GM23248 (cell line): Measurements from ENCODE around the gene TRAF3. TPM values are rescaled to one million over a fixed set of nuclear protein-coding genes. Genes with fewer than 3 reads are reported as not detected.

Source experiments
- DNase-seq: peaks from one replicate; pipeline ENCODE4 v3.0.0-alpha.2; 2015
- H2AFZ ChIP-seq: fragments of 200-600 bp; sonication (generic); 2 replicates; pipeline ENCODE4 v1.6.1; 2016; ENCODE audit warnings: antibody characterized with exemption
- H3F3A ChIP-seq: fragments of 200-600 bp; sonication (generic); 2 replicates; pipeline ENCODE4 v1.6.1; 2016; ENCODE audit warnings: mild to moderate bottlenecking, antibody characterized with exemption, mixed run types; ENCODE audit not compliant: insufficient read depth
- H3K27ac ChIP-seq: fragments of 200-600 bp; sonication (generic); 2 replicates; pipeline ENCODE4 v1.5.1; 2016; ENCODE audit warnings: mild to moderate bottlenecking
- H3K27me3 ChIP-seq: fragments of 200-600 bp; sonication (generic); replicated peaks from 2 replicates; pipeline ENCODE4 v1.6.1; 2016; ENCODE audit warnings: mild to moderate bottlenecking; ENCODE audit not compliant: insufficient read depth
- H3K36me3 ChIP-seq: fragments of 200-600 bp; sonication (generic); 2 replicates; pipeline ENCODE4 v1.6.1; 2016; ENCODE audit warnings: low read depth, mild to moderate bottlenecking
- H3K4me1 ChIP-seq: fragments of 200-600 bp; sonication (generic); 2 replicates; pipeline ENCODE4 v1.6.1; 2016; ENCODE audit warnings: mild to moderate bottlenecking; ENCODE audit not compliant: insufficient read depth
- H3K4me2 ChIP-seq: fragments of 200-600 bp; sonication (generic); one replicate; pipeline ENCODE4 v1.6.1; 2016; ENCODE audit warnings: mild to moderate bottlenecking; ENCODE audit not compliant: unreplicated experiment
- H3K4me3 ChIP-seq: fragments of 200-600 bp; sonication (generic); 2 replicates; pipeline ENCODE4 v1.5.1; 2016; ENCODE audit warnings: mild to moderate bottlenecking
- H3K79me2 ChIP-seq: fragments of 200-600 bp; sonication (generic); 2 replicates; pipeline ENCODE4 v1.6.1; 2016; ENCODE audit warnings: mild to moderate bottlenecking; ENCODE audit not compliant: insufficient read depth
- H3K9ac ChIP-seq: fragments of 200-600 bp; sonication (generic); 2 replicates; pipeline ENCODE4 v1.6.1; 2016; ENCODE audit warnings: mild to moderate bottlenecking
- H3K9me2 ChIP-seq: fragments of 200-600 bp; sonication (generic); 2 replicates; pipeline ENCODE4 v1.6.1; 2016; ENCODE audit warnings: mixed run types, mild to moderate bottlenecking, moderate library complexity; ENCODE audit not compliant: insufficient read depth
- H3K9me3 ChIP-seq: fragments of 200-600 bp; sonication (generic); one replicate; pipeline ENCODE4 v1.6.1; 2017; ENCODE audit warnings: low read depth
- H4K20me1 ChIP-seq: fragments of 200-600 bp; sonication (generic); 2 replicates; pipeline ENCODE4 v1.6.0; 2016; ENCODE audit not compliant: insufficient read depth
- EZH2 ChIP-seq: fragments of 200-600 bp; sonication (generic); IDR thresholded peaks from 2 replicates; pipeline ENCODE4 v1.6.1; 2018; ENCODE audit warnings: antibody characterized with exemption, mild to moderate bottlenecking; ENCODE audit not compliant: insufficient read depth, poor library complexity, severe bottlenecking
- EZH2phosphoT487 ChIP-seq: fragments of 200-600 bp; sonication (generic); IDR thresholded peaks from 2 replicates; pipeline ENCODE4 v1.6.1; 2018; ENCODE audit warnings: antibody characterized with exemption, moderate library complexity, mild to moderate bottlenecking, low read depth; ENCODE audit not compliant: insufficient read depth
- WGBS, 2 experiments: methylation state at CpG; one replicate each; pipeline ENCODE4 v1.1.6; 2015 to 2017; ENCODE audit warnings: low lambda C conversion rate in 2 of 2, low coverage in 1 of 2; ENCODE audit errors: missing lambda C conversion rate in 2 of 2; 5-methylcytosine and 5-hydroxymethylcytosine counted together
- in situ Hi-C: fragments of 300-500 bp; cut with MboI; formaldehyde crosslinking; loops from 2 replicates; pipeline ENCODE4 v1.15.0; 2020
- polyA plus RNA-seq: library from polyadenylated mRNA; unstranded; fragments of >200 nt; fragmentation: Nextera tagmentation; extraction: Ambion mirVana; gene quantifications from 2 replicates; pipeline ENCODE4 v1.2.1, GENCODE V29; 2016
- total RNA-seq: library from RNA; depleted of rRNA; stranded (reverse); fragments of >200 nt; shearing (Covaris generic); gene quantifications from 2 replicates; pipeline ENCODE4 v1.2.3, GENCODE V29; 2014

Gene TRAF3
- total and polyA plus RNA-seq, 2 experiments from 2014 or later = 7.9 to 17.9 TPM

DNA sequence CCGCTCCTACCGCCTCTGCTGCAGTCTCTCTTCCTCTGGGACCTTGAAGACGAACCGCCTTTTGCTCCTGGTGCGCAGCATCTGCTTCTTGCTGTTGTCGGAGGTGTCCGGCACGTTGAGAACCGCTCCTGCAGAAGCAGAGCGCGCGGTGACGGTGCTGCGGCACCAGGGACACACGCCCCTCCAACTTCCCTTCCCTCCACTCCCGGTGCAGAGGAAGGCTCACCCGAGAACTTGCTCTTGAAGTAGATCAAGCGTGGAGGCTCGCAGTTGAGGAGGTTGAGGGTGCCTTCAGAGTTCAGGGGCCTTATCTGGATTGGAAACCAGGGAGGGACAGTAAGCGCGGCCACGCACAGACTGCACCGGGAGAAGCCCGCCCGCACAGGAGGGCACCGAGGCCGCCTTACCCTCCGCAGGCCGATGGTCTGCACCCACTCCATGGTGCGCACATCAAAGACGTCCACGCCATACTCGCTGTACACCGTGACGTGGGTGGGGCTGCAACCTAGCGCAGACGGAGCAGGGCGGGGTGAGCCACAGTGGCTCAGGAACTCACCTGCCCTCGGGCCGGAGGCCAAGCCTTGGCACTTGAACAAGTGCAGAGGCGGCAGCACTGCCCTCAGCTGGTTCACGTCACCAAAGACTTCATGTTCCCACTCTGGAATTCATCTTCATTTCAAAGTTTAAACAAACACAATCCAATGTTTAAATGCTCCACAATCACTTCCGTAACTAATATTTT lies 162.7 kb downstream of the TRAF3 start:
- TF ChIP-seq EZH2phosphoT487 = no peak
- Histone ChIP-seq H3K4me2 (no peak overlapping the region), H3K4me1 (no peaks in the 10 kb centered on the region), H3K79me2 (no peaks in the 10 kb centered on the region), H3F3A (no peaks in the 10 kb centered on the region), H3K27me3 (no peaks in the 10 kb centered on the region), H3K36me3 (peaks cover 28% of the 10 kb centered on the region; the same call in 1 of the 2 replicates), H3K27ac (no peak overlapping the region), H3K4me3 (no peak overlapping the region), H3K9me3 (no peaks in the 10 kb centered on the region), H2AFZ (no peak overlapping the region), H3K9ac (no peak overlapping the region), H4K20me1 (no peaks in the 10 kb centered on the region), H3K9me2 (no peaks in the 10 kb centered on the region)
- in situ Hi-C loops = no loop called here
- no peak for DNase-seq
- WGBS, 2 experiments = 93 to 95% methylated on average over 35 to 43 of the region's 43 CpGs

DNA sequence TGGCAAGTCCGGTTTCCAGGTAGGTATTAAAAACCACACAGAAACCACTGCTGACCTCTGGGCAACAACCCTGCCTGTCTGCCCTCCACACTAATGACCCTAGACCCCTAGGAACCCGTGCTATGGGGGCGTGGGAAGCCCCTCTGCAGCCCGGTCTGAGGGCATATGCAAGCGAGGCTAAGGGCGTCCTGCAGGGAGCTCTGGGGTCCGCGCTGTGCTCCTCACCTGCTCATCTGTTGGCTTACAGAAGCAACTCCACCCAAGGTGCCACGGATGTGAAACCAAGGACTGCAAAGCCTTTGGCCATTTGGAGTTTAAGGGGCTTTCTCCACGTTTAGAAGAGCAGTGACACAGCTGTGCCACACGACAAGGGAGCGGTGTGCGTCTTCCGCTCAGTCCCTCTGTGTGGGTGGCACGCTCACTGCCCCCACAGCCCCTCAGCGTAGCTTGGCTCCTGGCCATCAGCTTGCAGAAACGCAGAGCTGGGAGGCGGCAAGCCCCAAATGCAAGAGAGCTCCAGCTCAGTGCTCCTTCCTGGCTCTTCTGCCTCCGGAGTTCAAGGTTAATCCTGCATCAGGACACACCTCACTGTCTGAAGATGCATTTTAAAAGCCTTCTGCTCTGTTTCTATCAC lies 163.6 kb downstream of the TRAF3 start:
- 88% methylated on average over 19 of the region's 19 CpGs for WGBS, 2 experiments
- peaks cover 25% of the 10 kb centered on the region; the same call in 1 of the 2 replicates for H3K36me3 ChIP-seq

DNA sequence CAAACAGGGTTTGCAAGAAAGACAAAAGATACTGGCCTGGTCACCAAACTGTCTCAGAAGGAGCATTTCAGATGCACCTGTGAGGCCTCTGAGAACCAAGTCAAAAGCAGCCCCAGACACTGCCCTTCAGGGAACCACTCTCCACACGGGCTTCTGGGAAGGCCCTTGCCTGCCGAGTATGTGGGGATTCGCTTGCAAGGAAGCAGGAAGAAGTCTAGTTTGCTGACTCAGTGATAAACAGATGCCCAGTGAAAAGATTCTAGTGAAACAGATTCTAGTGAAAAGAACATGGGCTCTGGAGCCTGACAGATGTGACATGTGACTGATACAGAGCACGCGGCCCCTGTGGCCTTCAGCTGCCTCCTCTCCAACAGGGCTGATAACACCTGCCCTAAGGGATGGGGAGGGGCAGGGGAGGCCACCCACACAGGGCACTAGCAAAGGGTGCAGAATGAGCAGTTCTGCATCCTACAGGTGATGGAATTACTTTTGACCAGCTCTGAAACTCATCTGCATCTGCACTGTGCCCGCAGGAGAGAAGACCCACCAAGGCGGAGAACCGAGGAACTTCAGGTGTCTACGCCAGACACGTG lies 164.3 kb downstream of the TRAF3 start:
- Histone ChIP-seq H3K79me2 (0 out of 2 replicates have a peak, but pooled peaks cover 3% of the 10 kb centered on the region), H3F3A (no peaks in the 10 kb centered on the region), H3K4me2 (no peak overlapping the region), H3K9me3 (no peaks in the 10 kb centered on the region), H2AFZ (no peak overlapping the region), H3K4me1 (no peaks in the 10 kb centered on the region), H3K9me2 (no peaks in the 10 kb centered on the region), H3K27ac (no peak overlapping the region), H3K4me3 (no peak overlapping the region), H3K9ac (no peak overlapping the region), H4K20me1 (no peaks in the 10 kb centered on the region), H3K36me3 (peaks cover 26% of the 10 kb centered on the region; the same call in 1 of the 2 replicates), H3K27me3 (no peaks in the 10 kb centered on the region)
- DNase-seq = no peak
- in situ Hi-C loops = no loop called here
- 81 to 82% methylated on average over 10 of the region's 10 CpGs for WGBS, 2 experiments
- no peak for TF ChIP-seq EZH2
- no peak for TF ChIP-seq EZH2phosphoT487

More for the DNA sequence above, 163.6 kb downstream of the TRAF3 start:
- Histone ChIP-seq H4K20me1 (no peaks in the 10 kb centered on the region), H3K4me1 (no peaks in the 10 kb centered on the region), H3F3A (no peaks in the 10 kb centered on the region), H3K4me2 (no peak overlapping the region), H3K27me3 (no peaks in the 10 kb centered on the region), H3K9ac (no peak overlapping the region), H2AFZ (no peak overlapping the region), H3K4me3 (no peak overlapping the region), H3K27ac (no peak overlapping the region), H3K79me2 (no peaks in the 10 kb centered on the region), H3K9me2 (no peaks in the 10 kb centered on the region), H3K9me3 (no peaks in the 10 kb centered on the region)
- TF ChIP-seq EZH2 (no peak), EZH2phosphoT487 (no peak)
- in situ Hi-C loops = no loop called here
- DNase-seq = no peak

DNA sequence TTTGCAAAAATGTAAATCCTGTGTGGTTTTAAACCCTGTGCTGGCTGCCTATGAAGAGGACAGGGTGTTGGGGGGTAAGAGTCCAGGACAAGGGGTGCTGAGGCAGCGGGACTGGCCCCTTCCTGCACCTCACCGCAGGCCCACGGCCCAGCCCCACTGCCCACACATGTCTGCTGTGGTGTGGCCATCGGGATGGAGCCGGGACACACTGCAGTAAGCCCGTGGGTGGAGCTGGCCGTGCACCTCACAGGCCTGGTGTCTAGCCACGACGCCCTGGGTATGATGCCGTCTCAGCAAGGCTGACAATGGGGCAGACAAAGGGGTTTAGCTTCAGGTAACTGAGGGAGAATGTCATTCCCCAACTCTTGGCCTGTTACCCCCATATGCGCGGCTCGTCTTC lies 164.8 kb downstream of the TRAF3 start:
- H3K27me3 ChIP-seq = no peaks in the 10 kb centered on the region
- in situ Hi-C loops = no loop called here
- WGBS, 2 experiments = 95 to 97% methylated on average over 12 to 13 of the region's 13 CpGs
- no peaks in the 10 kb centered on the region for H3K9me3 ChIP-seq
- DNase-seq = no peak
- H3K79me2 ChIP-seq = 0 out of 2 replicates have a peak, but pooled peaks cover 5% of the 10 kb centered on the region
- no peak for TF ChIP-seq EZH2phosphoT487
- TF ChIP-seq EZH2 = no peak
- no peaks in the 10 kb centered on the region for H3K4me1 ChIP-seq
- no peak overlapping the region for H2AFZ ChIP-seq
- H3K27ac ChIP-seq = no peak overlapping the region
- peaks cover 31% of the 10 kb centered on the region; the same call in 1 of the 2 replicates for H3K36me3 ChIP-seq
- no peaks in the 10 kb centered on the region for H4K20me1 ChIP-seq
- no peak overlapping the region for H3K9ac ChIP-seq
- H3K4me3 ChIP-seq = no peak overlapping the region
- no peaks in the 10 kb centered on the region for H3K9me2 ChIP-seq
- no peaks in the 10 kb centered on the region for H3F3A ChIP-seq
- no peak overlapping the region for H3K4me2 ChIP-seq
